ENCODE measurements around the gene ARPC2.
"Not testable (repeated sequence)": the region's sequence is repeated elsewhere in the genome, so short reads cannot be mapped to it uniquely, and the experiment has no call there.

ARPC2 gene

GRCh38 chr2:218216674-218217359 is at the start of gene ARPC2:
TSS of gene ARPC2 (plus strand) at chr2:218217189. CDS start at chr2:218217471, 282 bp downstream.
- peak; percentile 96 for DNase-seq (ENCODE audit: low read depth)

GRCh38 chr2:218168016-218168415 is 49.0 kb upstream of the ARPC2 start:
- no peak for DNase-seq (ENCODE audit: low read depth)

- DNase-seq (ENCODE audit: low read depth) = peak; percentile 56
Observed at GRCh38 chr2:218168635-218169462, 48.1 kb upstream of the ARPC2 start.

- DNase-seq (ENCODE audit: low read depth) = no peak
Observed at GRCh38 chr2:218169757-218170546, 47.0 kb upstream of the ARPC2 start.

GRCh38 chr2:218171744-218172143 is 45.2 kb upstream of the ARPC2 start:
- not testable (repeated sequence) for DNase-seq (ENCODE audit: low read depth)

- no peak for DNase-seq (ENCODE audit: low read depth)
Observed at GRCh38 chr2:218172845-218173244, 44.1 kb upstream of the ARPC2 start.

GRCh38 chr2:218179782-218180181 is 37.2 kb upstream of the ARPC2 start:
- no peak for DNase-seq (ENCODE audit: low read depth)

GRCh38 chr2:218180467-218181114 is 36.4 kb upstream of the ARPC2 start:
- DNase-seq (ENCODE audit: low read depth) = no peak

GRCh38 chr2:218184331-218184730 is 32.7 kb upstream of the ARPC2 start:
- no peak for DNase-seq (ENCODE audit: low read depth)

GRCh38 chr2:218186355-218186766 is 30.6 kb upstream of the ARPC2 start:
- peak; percentile 52 for DNase-seq (ENCODE audit: low read depth)

GRCh38 chr2:218186876-218187275 is 30.1 kb upstream of the ARPC2 start:
- DNase-seq (ENCODE audit: low read depth) = no peak

GRCh38 chr2:218187296-218188015 is 29.5 kb upstream of the ARPC2 start:
- no peak for DNase-seq (ENCODE audit: low read depth)

- no peak for DNase-seq (ENCODE audit: low read depth)
Observed at GRCh38 chr2:218188528-218188927, 28.5 kb upstream of the ARPC2 start.

GRCh38 chr2:218192902-218193430 is 24.0 kb upstream of the ARPC2 start:
- no peak for DNase-seq (ENCODE audit: low read depth)

- no peak for DNase-seq (ENCODE audit: low read depth)
Observed at GRCh38 chr2:218193701-218194100, 23.3 kb upstream of the ARPC2 start.

- DNase-seq (ENCODE audit: low read depth) = no peak
Observed at GRCh38 chr2:218194880-218195279, 22.1 kb upstream of the ARPC2 start.

- DNase-seq (ENCODE audit: low read depth) = no peak
Observed at GRCh38 chr2:218196974-218197373, 20.0 kb upstream of the ARPC2 start.

GRCh38 chr2:218202266-218202665 is 14.7 kb upstream of the ARPC2 start:
- DNase-seq (ENCODE audit: low read depth) = no peak

- DNase-seq (ENCODE audit: low read depth) = no peak
Observed at GRCh38 chr2:218209078-218209477, 7.9 kb upstream of the ARPC2 start.

GRCh38 chr2:218214116-218214515 is 2.9 kb upstream of the ARPC2 start:
- no peak for DNase-seq (ENCODE audit: low read depth)

GRCh38 chr2:218216336-218216673 is 684 bp upstream of the ARPC2 start:
- DNase-seq (ENCODE audit: low read depth) = no peak

Data from activated T-cell treated with anti-CD3 and anti-CD28 coated beads for 48 hours (primary cell).